IMR-90 (cell line): ENCODE results near the gene SPATA9.

Source experiments
- BHLHE40 ChIP-seq: fragments of 150-350 bp; IDR thresholded peaks from 2 replicates; pipeline ENCODE4 v1.6.1; 2016; ENCODE audit warnings: mild to moderate bottlenecking, low read depth, low read length
- CEBPB ChIP-seq: IDR thresholded peaks from 2 replicates; pipeline ENCODE4 v1.6.1; 2012; ENCODE audit warnings: low read depth, low read length, improper control_type of control experiment
- FOS ChIP-seq: fragments of 150-350 bp; IDR thresholded peaks from 2 replicates; pipeline ENCODE4 v1.6.1; 2016; ENCODE audit warnings: low read depth, low read length
- MAFK ChIP-seq: IDR thresholded peaks from 2 replicates; pipeline ENCODE4 v1.6.1; 2012; ENCODE audit warnings: low read depth, low read length, improper control_type of control experiment
- POLR2A ChIP-seq: IDR thresholded peaks from 2 replicates; pipeline ENCODE4 v1.6.1; 2012; ENCODE audit warnings: mild to moderate bottlenecking, low read depth, low read length
- RAD21 ChIP-seq: IDR thresholded peaks from 2 replicates; pipeline ENCODE4 v1.6.1; 2012; ENCODE audit warnings: low read length, improper control_type of control experiment
- TF ChIP-seq, protein P1 (sequence below): conservative IDR thresholded peaks from 2 replicates; pipeline ENCODE4 v1.5.1; 2012; ENCODE audit warnings: mild to moderate bottlenecking, low read depth, low read length, improper control_type of control experiment

DNA sequence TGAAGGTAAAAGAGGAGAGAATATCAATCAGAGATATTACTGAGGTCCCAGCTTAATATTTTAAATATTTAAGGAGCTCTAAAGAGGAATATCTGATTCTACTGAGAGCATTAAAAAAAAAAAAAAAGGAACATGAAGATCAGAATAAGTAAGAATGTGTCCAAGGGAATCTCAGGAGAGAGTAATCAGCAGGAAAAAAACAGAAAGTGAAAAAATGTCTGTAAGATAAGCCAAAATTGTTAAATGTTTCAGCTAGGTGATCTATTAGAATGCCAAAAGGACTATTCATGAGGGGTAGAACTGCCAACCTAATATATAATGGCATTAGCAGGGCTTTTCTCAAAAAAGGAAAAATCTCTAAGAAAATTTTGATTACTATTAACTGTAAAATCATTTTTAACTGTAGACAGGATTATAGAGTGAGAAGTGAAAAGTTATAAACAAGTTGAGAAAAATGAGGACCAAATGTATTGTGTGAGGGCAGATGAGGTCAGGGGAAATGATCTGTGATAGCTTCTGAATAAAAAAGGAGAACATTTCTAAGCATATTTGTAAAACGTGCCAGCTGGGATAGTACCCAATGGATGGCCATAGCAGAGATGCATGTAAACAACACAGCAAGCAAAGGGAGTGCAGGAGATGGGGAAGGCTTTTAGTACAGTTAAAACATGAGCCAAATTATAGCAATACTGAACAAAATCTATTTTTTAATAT, 38.9 kb upstream of the SPATA9 start:
- TF ChIP-seq BHLHE40 (no peak), POLR2A (no peak), MAFK (no peak), RAD21 (no peak), CEBPB (no peak), FOS (no peak)
- TF ChIP-seq, protein P1, sequence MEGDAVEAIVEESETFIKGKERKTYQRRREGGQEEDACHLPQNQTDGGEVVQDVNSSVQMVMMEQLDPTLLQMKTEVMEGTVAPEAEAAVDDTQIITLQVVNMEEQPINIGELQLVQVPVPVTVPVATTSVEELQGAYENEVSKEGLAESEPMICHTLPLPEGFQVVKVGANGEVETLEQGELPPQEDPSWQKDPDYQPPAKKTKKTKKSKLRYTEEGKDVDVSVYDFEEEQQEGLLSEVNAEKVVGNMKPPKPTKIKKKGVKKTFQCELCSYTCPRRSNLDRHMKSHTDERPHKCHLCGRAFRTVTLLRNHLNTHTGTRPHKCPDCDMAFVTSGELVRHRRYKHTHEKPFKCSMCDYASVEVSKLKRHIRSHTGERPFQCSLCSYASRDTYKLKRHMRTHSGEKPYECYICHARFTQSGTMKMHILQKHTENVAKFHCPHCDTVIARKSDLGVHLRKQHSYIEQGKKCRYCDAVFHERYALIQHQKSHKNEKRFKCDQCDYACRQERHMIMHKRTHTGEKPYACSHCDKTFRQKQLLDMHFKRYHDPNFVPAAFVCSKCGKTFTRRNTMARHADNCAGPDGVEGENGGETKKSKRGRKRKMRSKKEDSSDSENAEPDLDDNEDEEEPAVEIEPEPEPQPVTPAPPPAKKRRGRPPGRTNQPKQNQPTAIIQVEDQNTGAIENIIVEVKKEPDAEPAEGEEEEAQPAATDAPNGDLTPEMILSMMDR = no peak
